ENCODE results near the gene CTRB2.

The CTRB2 gene

DNA sequence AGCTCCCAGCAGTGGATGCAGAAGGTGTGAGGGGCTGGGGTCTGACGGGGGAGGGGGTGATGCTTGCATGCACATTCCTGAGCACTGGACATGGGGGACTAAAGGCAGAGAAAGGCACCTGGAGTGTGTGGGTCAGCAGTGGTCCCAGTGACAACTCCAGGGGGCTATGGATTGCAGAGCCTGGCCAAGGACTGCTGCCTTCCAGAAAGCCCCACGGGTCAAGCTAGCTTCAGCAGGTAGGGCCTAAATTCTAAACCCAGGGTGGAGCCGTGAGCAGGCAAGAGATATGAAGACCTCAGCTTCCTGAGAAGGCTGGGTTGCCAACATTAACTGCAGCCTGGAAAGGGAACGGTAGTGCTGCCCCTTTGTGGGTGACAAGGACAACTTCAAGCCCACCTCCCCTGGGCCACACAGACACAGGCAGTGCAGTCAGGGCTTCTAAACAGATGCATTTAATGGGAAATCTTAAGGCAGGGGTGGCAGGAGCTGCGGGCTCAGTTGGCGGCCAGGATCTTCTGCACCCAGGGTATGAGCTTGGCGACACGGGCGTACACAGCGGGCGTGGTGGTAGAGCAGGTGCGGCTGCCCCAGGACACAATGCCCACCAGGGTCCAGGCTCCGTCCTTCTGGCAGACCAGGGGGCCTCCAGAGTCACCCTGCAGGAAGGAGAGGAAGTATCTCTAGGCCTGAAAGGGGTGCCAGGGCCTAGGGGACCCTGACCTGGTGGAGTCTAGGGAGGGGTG is 3.1 kb downstream of the CTRB2 start:
- DNase-seq, result no peak

DNA sequence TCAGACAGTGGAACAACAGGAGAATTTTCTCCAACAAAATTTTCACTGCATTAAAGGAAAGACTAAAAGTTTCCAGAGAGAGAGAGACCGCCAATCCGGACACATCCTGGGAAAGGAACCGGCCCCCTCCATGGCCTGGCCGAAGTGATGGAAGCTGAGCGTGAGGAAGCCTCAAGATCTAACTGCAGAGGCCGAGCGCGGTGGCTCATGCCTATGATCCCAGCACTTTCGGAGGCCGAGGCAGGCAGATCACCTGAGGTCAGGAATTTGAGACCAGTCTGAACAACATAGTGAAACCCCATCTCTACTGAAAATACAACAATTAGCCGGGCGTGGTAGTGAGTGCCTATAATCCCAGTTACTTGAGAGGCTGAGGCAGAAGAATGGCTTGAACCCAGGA is 3.9 kb downstream of the CTRB2 start:
- DNase-seq, result no peak

DNA sequence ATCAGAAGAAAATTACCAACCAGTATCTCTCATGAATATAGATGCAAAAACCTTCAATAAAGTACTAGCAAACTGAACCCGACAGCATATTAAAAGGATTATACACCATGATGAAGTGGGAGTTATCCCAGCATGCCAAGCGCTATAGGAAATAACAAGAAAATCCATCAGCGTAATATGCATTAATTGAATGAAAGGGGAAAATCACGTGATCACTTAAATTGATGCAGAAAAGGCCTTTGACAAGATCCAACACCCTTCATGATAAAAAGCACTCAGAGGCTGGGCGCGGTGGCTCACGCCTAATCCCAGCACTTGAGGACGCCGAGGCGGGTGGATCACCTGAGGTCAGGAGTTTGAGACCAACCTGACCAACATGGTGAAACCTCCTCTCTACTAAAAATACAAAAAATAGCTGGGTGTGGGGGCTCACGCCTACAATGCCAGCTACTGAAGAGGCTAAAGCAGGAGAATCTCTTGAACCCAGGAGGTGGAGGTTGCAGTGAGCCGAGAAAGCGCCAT is 4.8 kb downstream of the CTRB2 start:
- no peak for DNase-seq

DNA sequence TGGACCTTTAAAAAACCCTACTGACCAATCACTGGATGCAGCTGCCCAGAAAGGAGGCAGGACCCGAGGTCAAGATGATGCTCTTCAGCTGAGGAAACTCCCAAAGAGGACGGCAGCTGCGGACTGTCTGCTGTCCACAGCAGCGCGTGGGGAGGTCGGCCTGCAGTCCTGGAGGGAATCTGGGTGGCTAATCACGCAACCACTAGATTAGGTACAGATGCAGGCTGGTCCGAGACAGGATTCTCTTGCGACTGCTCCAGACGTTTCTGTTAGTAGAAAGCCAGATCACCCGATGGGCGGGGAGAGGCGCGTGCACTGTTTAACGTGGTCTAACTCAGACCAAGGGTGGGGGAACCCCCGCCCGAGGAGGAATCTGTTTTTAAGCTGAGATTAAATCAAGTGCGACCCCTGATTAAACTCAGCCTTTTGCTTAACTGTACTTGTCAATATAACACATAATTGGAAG is 8.8 kb downstream of the CTRB2 start:
- DNase-seq, result no peak

DNA sequence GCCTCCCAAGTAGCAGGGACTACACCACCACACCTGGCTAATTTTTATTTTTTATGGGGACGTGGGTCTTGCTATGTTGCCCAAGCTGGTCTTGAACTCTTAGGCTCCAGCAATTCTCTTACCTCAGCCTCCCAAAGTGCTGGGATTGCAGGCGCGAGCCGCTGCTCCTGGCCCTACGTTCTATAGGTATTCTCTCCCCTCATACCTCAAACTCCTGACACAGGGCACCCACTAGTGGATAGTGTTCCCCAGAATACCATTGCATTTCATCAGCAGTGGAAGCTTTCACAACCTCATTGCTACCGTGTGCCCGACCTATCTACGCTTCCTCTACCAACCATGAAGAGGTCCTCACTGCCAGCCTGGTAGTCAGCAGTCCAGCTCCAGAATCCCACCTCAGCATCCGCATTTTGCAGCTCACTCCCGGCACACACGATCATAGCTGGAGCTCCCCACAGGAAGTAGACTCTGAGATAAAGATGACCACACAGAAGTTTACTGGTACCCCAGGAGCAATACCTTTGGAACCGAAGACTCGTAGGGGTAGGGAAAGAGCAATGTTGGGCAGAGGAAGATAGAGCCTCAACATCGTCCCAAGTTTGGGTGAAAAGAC is 9.3 kb downstream of the CTRB2 start:
- no peak for DNase-seq

DNA sequence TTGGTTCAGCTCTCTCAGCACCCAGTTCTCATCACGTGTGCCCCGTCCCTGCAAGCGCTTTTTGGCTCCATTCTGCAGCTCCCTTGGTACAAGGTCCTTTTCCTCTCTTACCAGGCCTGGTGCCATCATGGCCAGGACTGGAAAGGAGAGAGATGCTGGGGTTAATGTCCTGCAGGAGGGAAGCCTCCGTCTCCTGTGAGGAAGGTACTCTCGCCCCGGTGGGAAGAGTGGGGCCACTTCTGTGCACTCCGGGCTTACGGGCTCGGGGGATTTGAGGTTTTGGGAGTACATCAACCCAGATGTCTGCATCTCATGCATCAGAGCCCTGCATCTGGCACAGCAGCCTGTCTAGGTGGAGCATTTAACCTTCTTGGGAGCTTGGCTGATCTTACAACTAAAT is 10.1 kb downstream of the CTRB2 start:
- DNase-seq, result no peak

DNA sequence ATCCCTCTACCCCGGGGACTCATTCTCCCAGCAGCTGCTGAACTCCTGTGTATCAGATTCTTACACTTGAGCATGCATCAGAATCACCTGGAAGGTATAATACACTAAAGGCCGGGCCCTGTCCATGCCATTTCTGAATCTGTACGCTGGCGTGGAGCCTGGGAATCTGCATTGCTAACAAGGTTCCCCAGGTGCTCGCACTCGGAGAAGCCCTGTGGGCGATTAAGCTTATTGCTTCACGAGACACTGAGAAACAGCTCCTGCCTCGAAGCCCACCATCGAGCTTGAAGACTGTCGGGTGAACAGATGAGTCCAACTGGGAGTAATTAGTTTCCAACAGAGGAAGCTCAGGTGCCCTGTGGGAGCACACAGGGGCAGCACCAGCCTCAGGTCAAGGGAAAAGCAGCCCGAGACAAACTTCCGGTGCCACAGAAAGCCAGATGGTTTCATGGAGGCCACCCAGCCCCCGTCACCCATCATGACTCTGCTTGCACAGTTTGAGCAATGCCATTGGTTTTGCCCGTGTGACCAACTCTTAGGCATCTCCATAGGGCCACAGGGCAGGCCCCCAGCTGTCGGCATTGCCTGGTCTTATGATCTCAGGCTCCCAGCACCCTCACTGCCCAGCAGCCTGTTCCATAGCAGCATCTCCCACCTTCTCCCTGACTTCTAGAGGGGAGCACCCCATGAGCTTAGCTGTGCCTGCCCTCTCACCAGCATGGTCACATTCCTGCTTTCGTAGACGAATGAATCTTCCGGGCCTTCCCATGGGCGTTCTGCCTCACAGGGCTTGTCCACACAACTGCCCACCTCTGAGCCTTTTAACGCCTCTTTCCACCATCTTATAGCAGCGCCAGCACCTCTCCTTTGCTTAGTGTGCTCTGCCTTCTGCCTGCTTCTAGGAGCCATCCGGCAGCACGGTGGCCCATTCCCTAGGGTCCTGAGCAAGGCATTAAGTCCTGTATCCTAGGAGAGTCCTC is 10.9 kb downstream of the CTRB2 start:
- DNase-seq, result no peak

DNA sequence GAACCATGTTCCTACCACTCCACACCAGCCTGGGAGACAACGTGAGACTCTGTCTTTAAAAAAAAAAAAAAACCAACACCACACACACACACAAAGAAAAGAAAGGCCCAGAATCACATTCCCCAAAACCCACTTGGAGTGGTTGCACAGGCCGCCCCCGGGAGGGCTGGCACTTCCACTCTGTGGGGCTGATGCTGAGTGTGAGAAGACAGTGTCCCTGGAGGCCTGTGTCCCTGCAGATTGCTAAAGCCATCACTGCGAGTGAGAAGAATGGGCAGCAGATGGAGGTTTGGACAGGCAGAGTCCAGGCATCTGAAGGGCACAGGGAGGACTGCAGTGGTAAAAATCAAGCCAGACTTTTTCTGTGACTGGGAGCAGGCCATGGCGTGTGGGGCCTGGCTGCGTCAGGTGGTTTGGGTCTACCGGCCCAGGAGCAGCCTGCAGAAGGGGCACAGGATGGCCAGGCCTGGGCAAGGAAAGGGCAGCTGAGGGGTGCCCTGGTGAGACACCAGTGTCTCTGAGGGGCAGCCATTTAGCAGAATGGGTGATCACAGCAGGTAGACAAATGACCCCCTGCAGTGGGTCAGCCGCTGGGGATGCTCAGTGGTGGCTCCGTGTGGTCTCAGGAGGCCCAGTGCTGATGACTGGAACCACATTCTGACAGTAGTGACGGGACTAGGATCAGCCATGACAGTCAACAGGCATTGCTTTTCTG is 13.1 kb downstream of the CTRB2 start:
- no peak for DNase-seq

DNA sequence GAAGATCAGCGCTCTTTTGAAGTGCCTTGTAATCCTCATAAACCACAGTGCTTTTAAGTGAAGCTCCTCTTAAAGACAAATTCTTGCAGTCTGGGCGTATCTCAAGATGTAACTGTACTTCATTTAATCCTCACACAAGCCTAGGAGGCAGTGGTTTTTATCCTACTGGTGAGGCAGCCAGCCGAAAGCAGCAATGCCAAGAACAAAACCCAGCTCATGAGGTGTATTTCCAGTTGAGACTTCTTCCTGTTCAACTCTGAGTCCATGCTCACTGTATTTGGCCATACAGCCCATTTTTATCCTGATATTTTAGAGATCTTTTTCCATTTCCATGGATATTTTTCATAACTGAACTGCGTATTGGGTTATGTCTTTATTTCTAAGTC is 13.7 kb downstream of the CTRB2 start:
- DNase-seq, result no peak

DNA sequence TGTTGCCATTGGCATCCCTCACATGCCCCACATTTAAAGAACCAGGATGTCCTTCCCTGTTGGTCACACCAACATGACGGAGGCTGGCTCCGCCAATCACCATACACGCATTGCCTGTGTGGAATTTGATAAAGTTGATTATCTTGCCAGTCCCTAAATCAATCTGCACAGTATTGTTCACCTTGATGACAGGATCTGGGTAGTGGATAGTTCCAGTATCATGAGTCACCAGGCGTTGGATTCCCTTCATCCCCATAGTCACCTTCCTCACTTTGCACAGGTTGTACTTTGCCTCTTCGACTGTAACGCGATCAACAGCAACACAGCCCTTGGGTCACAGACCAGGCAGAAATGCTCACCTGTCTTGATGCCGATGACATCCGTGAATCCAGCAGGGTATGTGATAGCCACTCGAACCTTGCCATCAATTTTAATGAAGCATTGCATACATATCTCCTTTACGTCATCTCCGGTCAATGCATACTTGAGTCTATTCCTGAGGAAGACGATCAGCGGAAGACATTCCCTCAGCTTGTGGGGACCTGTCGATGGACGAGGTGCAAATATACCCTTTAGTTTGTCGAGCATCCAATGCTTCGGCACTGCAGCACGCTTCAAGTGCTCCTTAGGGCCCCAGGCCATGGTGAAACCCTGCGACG is 14.2 kb downstream of the CTRB2 start:
- DNase-seq, result no peak

DNA sequence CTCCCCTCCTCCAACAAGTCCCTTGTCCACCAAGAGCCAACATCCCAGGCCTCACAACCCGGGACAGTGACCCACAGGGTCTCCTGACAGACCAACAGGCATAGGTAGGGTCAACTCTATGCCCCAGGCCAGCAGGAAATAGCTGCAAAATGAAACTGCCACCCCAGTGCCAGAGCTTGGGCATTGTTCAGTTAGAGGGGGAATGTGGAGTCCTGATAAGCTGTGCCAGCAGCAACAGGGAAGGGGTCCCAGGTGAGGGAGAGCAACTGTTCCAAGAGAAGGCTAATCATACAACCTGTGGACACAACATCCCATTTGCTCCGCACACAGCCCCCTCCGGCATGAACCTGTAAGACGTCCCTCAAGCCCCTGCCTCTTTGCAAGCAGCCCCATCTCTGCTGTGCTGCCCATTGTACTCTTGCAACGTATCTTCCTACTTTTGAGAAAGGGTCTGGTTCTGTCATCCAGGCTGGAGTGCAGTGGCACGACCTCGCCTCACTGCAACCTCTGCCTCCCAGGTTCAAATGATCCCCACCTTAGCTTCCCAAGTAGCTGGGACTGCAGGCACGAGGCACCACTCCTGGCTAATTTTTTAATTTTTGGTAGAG is 17.2 kb downstream of the CTRB2 start:
- no peak for DNase-seq

DNA sequence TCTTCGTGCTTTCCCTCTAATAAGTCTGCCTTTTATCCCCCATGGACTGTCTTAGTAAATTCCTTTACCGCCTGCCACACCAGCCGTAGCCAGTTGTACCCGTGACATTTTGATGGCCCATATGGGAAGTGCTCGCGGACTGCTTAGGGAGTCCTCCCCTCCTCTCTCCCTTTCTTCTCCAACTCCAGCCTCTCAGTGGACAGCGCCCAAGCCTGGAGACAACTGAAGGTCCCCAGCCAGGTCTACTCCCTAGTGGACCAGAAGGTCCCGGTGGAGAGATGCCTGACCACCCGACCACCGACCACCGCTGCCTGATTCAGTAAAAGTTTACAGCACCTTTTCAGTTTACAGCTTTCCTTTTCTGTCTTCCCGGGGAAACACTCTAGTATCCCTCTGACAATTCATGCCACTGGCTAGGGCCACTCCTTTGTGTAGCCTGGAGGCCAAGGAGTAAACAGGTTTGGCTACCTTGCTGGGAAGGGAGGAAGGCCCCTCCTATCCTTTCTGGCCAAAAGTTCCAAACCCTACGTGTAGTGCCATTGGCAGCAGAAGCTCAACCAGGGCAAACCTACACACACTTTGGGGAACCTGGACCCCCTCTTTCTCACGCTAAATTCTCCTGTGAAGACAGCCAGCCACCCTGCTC is 18.0 kb downstream of the CTRB2 start:
- no peak for DNase-seq

DNA sequence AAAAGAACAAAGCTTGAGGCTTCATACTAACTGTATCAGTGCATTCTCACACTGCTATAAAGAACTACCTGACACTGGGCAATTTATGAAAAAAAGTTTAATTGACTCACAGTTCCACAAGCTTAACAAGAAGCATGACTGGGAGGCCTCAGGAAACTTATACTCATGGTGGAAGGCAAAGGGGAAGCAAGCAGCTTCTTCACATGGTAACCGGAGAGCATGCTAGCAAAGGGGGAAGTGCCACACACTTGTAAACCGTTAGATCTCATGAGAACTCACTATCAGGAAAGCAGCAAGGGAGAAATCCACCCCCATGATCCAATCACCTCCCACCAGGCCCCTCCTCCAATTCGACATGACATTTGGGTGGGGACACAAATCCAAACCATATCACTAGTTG is 25.3 kb downstream of the CTRB2 start:
- DNase-seq, result no peak

DNA sequence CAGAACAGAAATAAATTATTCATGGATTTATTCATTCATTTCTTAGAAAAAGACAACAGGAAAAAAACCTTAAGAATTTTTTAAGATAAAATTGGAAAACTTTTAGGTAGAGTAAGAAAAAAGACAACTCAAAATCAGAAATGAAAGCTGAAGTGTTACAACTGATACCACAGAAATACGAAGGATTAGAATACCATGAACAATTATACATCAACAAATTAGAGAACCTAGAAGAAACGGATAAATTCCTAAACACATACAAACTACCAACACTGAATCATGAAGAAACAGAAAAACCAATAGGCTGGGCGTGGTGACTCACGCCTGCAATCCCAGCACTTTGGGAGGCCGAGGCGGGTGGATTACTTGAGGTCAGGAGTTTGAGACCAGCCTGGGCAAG is 27.8 kb downstream of the CTRB2 start:
- DNase-seq, result no peak

DNA sequence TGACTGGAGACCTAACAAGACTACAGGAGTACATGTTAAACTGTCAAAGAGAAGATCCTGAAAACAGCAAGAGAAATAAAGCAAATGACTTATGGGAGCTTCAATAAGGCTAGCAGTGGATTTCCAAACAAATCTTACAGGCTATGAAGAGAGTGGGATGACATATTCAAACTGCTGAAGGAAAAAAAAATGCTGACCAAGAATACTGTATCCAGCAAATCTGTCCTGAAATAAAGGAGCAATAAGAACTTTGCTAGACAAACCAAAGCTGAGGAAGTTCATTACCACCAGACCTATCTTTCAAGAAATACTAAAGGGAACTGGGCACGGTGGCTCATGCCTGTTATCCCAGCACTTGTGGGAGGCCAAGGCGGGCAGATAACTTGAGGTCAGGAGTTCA is 30.0 kb downstream of the CTRB2 start:
- no peak for DNase-seq

DNA sequence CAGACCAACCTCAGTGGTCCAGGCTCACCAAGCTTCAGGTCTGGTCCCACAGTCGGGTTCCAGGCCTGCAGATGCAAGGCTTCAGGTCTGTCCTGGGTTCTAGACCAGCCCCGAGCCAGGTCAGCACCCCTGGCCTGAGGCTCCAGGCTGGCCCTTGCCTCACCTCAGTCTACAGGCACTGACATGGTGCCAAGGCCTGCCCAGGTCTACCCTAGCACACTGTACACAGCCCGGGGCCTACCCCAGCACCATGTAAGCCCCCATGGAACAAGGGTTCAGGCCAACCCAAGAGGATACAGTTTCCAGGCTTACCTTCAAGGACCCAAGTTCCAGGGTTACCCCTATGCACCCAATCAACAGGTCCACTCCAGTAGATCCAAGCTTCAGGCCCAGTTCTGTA is 31.9 kb downstream of the CTRB2 start:
- DNase-seq, result no peak

DNA sequence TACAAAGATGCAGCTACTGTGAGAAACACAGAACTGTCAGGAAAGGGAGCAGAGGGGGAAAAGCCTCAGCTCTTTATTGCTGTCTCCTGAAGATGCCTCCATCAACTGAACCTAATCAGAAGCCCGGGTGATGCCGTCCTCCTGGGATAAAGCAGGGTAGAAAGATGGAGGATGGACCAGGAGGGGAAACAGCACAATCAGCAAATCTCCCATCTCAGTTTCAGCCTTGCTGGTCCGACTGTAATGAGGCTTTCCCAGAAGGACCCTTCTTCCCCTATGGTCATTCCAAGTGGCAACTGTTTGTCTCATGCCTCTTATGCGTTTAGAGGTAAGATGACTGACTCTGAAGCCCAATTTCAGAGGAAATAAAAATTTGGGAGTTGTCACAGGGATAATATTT is 34.4 kb downstream of the CTRB2 start:
- no peak for DNase-seq

DNA sequence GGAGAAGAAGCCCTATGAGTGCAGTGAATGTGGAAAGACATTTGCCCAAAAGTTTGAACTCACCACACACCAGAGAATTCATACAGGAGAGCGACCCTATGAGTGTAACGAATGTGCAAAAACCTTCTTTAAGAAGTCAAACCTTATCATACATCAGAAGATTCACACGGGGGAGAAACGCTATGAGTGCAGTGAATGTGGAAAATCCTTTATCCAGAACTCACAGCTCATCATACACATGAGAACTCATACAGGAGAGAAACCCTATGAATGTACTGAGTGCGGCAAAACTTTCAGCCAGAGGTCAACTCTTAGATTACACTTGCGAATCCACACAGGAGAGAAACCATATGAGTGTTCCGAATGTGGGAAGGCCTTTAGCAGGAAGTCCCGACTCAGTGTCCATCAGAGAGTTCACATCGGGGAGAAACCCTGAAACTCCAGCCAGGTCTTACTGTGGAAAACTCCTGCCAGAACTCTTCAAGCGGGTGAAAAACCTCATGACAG is 37.0 kb downstream of the CTRB2 start:
- DNase-seq, result no peak

DNA sequence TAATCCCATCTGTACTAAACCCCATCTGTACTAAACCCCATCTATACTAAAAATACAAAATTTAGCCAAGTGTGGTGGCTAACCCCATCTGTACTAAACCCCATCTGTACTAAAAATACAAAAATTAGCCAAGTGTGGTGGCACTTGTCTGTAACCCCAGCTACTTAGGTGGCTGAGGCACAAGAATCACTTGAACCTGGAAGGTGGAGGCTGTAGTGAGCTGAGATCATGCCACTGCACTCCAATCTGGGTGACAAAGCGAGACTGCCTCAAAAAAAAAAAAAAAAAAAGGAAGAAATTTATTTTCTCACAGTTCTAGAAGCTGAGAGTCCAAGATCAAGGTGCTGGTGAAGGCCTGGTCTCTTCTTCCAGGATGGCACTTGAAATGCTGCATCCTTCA is 46.6 kb downstream of the CTRB2 start:
- no peak for DNase-seq
